SK-N-SH (cell line): Measurements from ENCODE around the gene TNFRSF14. TPM values are rescaled to one million over a fixed set of nuclear protein-coding genes. Genes with fewer than 3 reads are reported as not detected.

Experiments used
- CTCF ChIP-seq: fragments of 200-600 bp; sonication (generic); IDR thresholded peaks from 2 replicates; pipeline ENCODE4 v1.6.1; 2017; ENCODE audit warnings: antibody characterized with exemption, mild to moderate bottlenecking, moderate library complexity
- FOSL2 ChIP-seq: IDR thresholded peaks from 2 replicates; pipeline ENCODE4 v1.4.0; 2012; ENCODE audit warnings: low read depth, mild to moderate bottlenecking, moderate library complexity, borderline replicate concordance
- FOXM1 ChIP-seq: IDR thresholded peaks from 2 replicates; pipeline ENCODE4 v1.4.0; 2012; ENCODE audit warnings: low read depth, mild to moderate bottlenecking
- IRF3 ChIP-seq: fragments of 150-350 bp; IDR thresholded peaks from 2 replicates; pipeline ENCODE4 v1.6.1; 2016; ENCODE audit warnings: mild to moderate bottlenecking, low read depth, low read length
- JUND ChIP-seq: IDR thresholded peaks from 2 replicates; pipeline ENCODE4 v1.4.0; 2012
- MXI1 ChIP-seq: IDR thresholded peaks from 2 replicates; pipeline ENCODE4 v1.6.1; 2012; ENCODE audit warnings: mild to moderate bottlenecking, low read depth, low read length, improper control_type of control experiment
- NFIC ChIP-seq: IDR thresholded peaks from 2 replicates; pipeline ENCODE4 v1.4.0; 2012; ENCODE audit warnings: borderline replicate concordance
- NRF1 ChIP-seq: IDR thresholded peaks from 2 replicates; pipeline ENCODE4 v1.6.1; 2012; ENCODE audit warnings: low read depth, mild to moderate bottlenecking, low read length
- PBX3 ChIP-seq: IDR thresholded peaks from 2 replicates; pipeline ENCODE4; 2012
- RAD21 ChIP-seq: IDR thresholded peaks from 2 replicates; pipeline ENCODE4 v1.6.1; 2012; ENCODE audit warnings: mild to moderate bottlenecking, low read length
- RCOR1 ChIP-seq: fragments of 150-350 bp; IDR thresholded peaks from 2 replicates; pipeline ENCODE4 v1.6.1; 2017; ENCODE audit warnings: antibody characterized with exemption, low read length
- RFX5 ChIP-seq: IDR thresholded peaks from 2 replicates; pipeline ENCODE4 v1.6.1; 2012; ENCODE audit warnings: mild to moderate bottlenecking, improper control_type of control experiment, low read length
- SIN3A ChIP-seq: IDR thresholded peaks from 2 replicates; pipeline ENCODE4 v1.6.1; 2012; ENCODE audit warnings: low read depth, mild to moderate bottlenecking, low read length, moderate library complexity, borderline replicate concordance
- SMC3 ChIP-seq: IDR thresholded peaks from 2 replicates; pipeline ENCODE4 v1.6.1; 2012; ENCODE audit warnings: low read depth, low read length, improper control_type of control experiment
- TEAD4 ChIP-seq: IDR thresholded peaks from 2 replicates; pipeline ENCODE4 v1.4.0; 2012; ENCODE audit warnings: mild to moderate bottlenecking, borderline replicate concordance; ENCODE audit not compliant: insufficient read depth
- USF2 ChIP-seq: fragments of 150-350 bp; IDR thresholded peaks from 2 replicates; pipeline ENCODE4 v1.6.1; 2017; ENCODE audit warnings: antibody characterized with exemption, low read length, low read depth, borderline replicate concordance
- YY1 ChIP-seq: IDR thresholded peaks from 2 replicates; pipeline ENCODE4 v1.4.0; 2012; ENCODE audit warnings: low read depth, mild to moderate bottlenecking
- polyA plus RNA-seq, 3 experiments: library from polyadenylated mRNA; depleted of rRNA; stranded (reverse); fragments of >200 nt; gene quantifications; 2 replicates each; pipeline ENCODE4 v1.2.3, GENCODE V29; 2012

TNFRSF14 gene
- polyA plus RNA-seq, 1 of the 3 experiments (the other 2 are of a cell fraction), result 0.28 TPM

GRCh38 chr1:2525920-2526823 lies 30.0 kb upstream of the TNFRSF14 start, which contains the start of gene PANK4 (continued):
- TF ChIP-seq NRF1, result 0 out of 2 replicates have a peak, but pooled peaks have one; percentile 12
- TF ChIP-seq JUND, result no peak
- no peak for TF ChIP-seq FOXM1
- no peak for TF ChIP-seq PBX3
- TF ChIP-seq IRF3, result no peak
- peak; percentile 5; the same call in 1 of the 2 replicates for TF ChIP-seq MXI1
- TF ChIP-seq USF2, result no peak
- TF ChIP-seq NFIC, result no peak
- no peak for TF ChIP-seq CTCF
- TF ChIP-seq FOSL2, result no peak
- TF ChIP-seq YY1, result peak; percentile 86
- TF ChIP-seq SIN3A, result no peak
- TF ChIP-seq RCOR1, result no peak
- 0 out of 2 replicates have a peak, but pooled peaks have one; percentile 8 for TF ChIP-seq SMC3
- no peak for TF ChIP-seq RFX5
- TF ChIP-seq RAD21, result no peak
- 0 out of 2 replicates have a peak, but pooled peaks have one; percentile 8 for TF ChIP-seq TEAD4
